ENCODE results near the gene PEBP1. TPM values are rescaled to one million over a fixed set of nuclear protein-coding genes. Genes with fewer than 3 reads are reported as not detected.

PEBP1 gene
- total RNA-seq, 1 experiment from 2014 or later = 312 TPM

GRCh38 chr12:118145113-118145797 lies 9.3 kb downstream of the PEBP1 start:
- ChIA-PET CTCF (no interaction called here), POLR2A (ENCODE audit: low non-redundant PET) (no interaction called here)
- TSS peak; percentile 98 for BruUV-seq (replicated peaks)
- no peaks in the 10 kb centered on the region for H3K27me3 ChIP-seq (replicated peaks; ENCODE audit: insufficient read depth, low read depth, low read length, poor library complexity)
- no peaks in the 10 kb centered on the region for H3K4me1 ChIP-seq (ENCODE audit: insufficient read depth, low read length, poor library complexity, severe bottlenecking)
- TF ChIP-seq EZH2 (IDR thresholded peaks at IDR 0.05; ENCODE audit: borderline replicate concordance, low read depth, low read length, poor library complexity, severe bottlenecking) (no peak), CTCF (conservative IDR thresholded peaks at IDR 0.05; ENCODE audit: low read depth, low read length) (no peak)
- H3K36me3 ChIP-seq (ENCODE audit: insufficient read depth, low read length, poor library complexity, severe bottlenecking) = peaks cover 62% of the 10 kb centered on the region
- no peak for DNase-seq (ENCODE audit: low spot score)
- intact Hi-C loops (cut with micrococcal nuclease; ENCODE audit: unreplicated experiment) = no loop called here
- H3K9me3 ChIP-seq (ENCODE audit: low read depth, low read length, poor library complexity, severe bottlenecking) = no peaks in the 10 kb centered on the region
- no peak overlapping the region for H3K4me3 ChIP-seq (ENCODE audit: low read depth, low read length, poor library complexity, severe bottlenecking)
- H3K27ac ChIP-seq (ENCODE audit: low read depth, low read length, poor library complexity, severe bottlenecking) = no peak overlapping the region

DNA sequence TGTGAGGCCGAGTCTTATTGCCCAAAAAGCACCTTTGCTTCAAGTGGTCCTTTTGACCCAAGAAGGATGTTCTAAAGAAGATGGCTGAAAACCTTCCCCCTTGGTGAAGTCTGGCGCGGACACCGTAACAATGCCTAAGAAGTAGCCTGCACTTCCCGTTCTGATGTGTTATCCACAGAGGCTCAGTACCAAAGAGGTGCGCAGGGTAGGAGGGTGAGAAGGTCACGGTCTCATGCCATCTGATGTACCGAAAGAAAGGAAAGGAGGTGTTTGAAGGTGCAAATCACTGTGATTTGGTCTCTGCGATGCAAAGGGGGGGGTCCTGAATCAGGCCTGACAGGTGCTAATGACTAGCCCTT lies 9.9 kb downstream of the PEBP1 start:
- Histone ChIP-seq H3K27me3 (replicated peaks; ENCODE audit: insufficient read depth, low read depth, low read length, poor library complexity) (no peaks in the 10 kb centered on the region), H3K9me3 (ENCODE audit: low read depth, low read length, poor library complexity, severe bottlenecking) (no peaks in the 10 kb centered on the region), H3K36me3 (ENCODE audit: insufficient read depth, low read length, poor library complexity, severe bottlenecking) (peaks cover 57% of the 10 kb centered on the region), H3K27ac (ENCODE audit: low read depth, low read length, poor library complexity, severe bottlenecking) (no peak overlapping the region), H3K4me3 (ENCODE audit: low read depth, low read length, poor library complexity, severe bottlenecking) (no peak overlapping the region), H3K4me1 (ENCODE audit: insufficient read depth, low read length, poor library complexity, severe bottlenecking) (no peaks in the 10 kb centered on the region)
- no peak for DNase-seq (ENCODE audit: low spot score)
- CTCF ChIA-PET = no interaction called here
- TF ChIP-seq CTCF (conservative IDR thresholded peaks at IDR 0.05; ENCODE audit: low read depth, low read length) = no peak
- no peak for TF ChIP-seq EZH2 (IDR thresholded peaks at IDR 0.05; ENCODE audit: borderline replicate concordance, low read depth, low read length, poor library complexity, severe bottlenecking)
- POLR2A ChIA-PET (ENCODE audit: low non-redundant PET) = no interaction called here
- BruUV-seq (replicated peaks) = no TSS peak
- intact Hi-C loops (cut with micrococcal nuclease; ENCODE audit: unreplicated experiment) = no loop called here

DNA sequence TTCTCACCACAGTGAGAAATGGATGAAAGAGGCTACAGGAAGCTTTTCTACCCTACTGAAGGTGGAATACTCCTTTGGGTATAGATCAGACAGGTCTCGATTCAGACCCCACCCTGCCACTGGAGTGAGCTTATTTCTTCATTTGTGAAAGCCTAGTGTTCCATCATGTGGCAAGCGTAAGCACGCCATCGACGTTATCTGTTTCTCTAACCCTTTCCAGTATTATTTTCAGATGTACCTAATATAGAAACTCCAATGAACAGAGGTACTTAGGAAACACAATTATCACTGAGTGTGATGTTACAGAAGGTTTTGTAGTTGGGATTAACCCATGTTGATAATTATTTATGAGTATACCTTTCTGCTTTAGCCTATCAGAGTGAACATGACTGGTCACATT lies 12.4 kb downstream of the PEBP1 start:
- H3K27ac ChIP-seq (ENCODE audit: low read depth, low read length, poor library complexity, severe bottlenecking) = no peak overlapping the region
- intact Hi-C loops (cut with micrococcal nuclease; ENCODE audit: unreplicated experiment) = no loop called here
- H3K4me1 ChIP-seq (ENCODE audit: insufficient read depth, low read length, poor library complexity, severe bottlenecking) = no peaks in the 10 kb centered on the region
- no TSS peak for BruUV-seq (replicated peaks)
- H3K9me3 ChIP-seq (ENCODE audit: low read depth, low read length, poor library complexity, severe bottlenecking) = no peaks in the 10 kb centered on the region
- CTCF ChIA-PET = no interaction called here
- POLR2A ChIA-PET (ENCODE audit: low non-redundant PET) = no interaction called here
- H3K27me3 ChIP-seq (replicated peaks; ENCODE audit: insufficient read depth, low read depth, low read length, poor library complexity) = no peaks in the 10 kb centered on the region
- peaks cover 49% of the 10 kb centered on the region for H3K36me3 ChIP-seq (ENCODE audit: insufficient read depth, low read length, poor library complexity, severe bottlenecking)
- H3K4me3 ChIP-seq (ENCODE audit: low read depth, low read length, poor library complexity, severe bottlenecking) = no peak overlapping the region
- TF ChIP-seq EZH2 (IDR thresholded peaks at IDR 0.05; ENCODE audit: borderline replicate concordance, low read depth, low read length, poor library complexity, severe bottlenecking) = no peak
- TF ChIP-seq CTCF (conservative IDR thresholded peaks at IDR 0.05; ENCODE audit: low read depth, low read length) = no peak
- no peak for DNase-seq (ENCODE audit: low spot score)

Measured in A673 (cell line).